Breast epithelium (tissue), 4 donors: ENCODE results near the gene POTEM. TPM values are rescaled to one million over a fixed set of nuclear protein-coding genes. Genes with fewer than 3 reads are reported as not detected.
"Not testable (repeated sequence)": the region's sequence is repeated elsewhere in the genome, so short reads cannot be mapped to it uniquely, and the experiment has no call there.

ENCODE experiments used
- DNase-seq, 2 donors: peaks; one replicate each; pipeline ENCODE4 v3.0.0-alpha.2; 2019; ENCODE audit warnings: low spot score in 2 of 2
- H3K27ac ChIP-seq, 2 donors: fragments of 200-600 bp; sonication (generic) in 1 of 2; one replicate each; pipeline ENCODE4 v1.5.1; 2016 to 2019; ENCODE audit warnings: mild to moderate bottlenecking in 1 of 2
- H3K27me3 ChIP-seq, 2 donors: fragments of 200-600 bp; sonication (generic) in 1 of 2; one replicate each; pipeline versions ENCODE4 v1.5.1 to v1.6.0; 2017 to 2019; ENCODE audit warnings: control low read depth in 1 of 2, mild to moderate bottlenecking in 1 of 2
- H3K36me3 ChIP-seq: fragments of 200-600 bp; one replicate; pipeline ENCODE4 v1.5.1; 2019
- H3K4me1 ChIP-seq, 2 donors: fragments of 200-600 bp; sonication (generic); one replicate each; pipeline ENCODE4 v1.5.1; 2016 to 2019; ENCODE audit warnings: control low read depth in 1 of 2
- H3K4me3 ChIP-seq, 3 donors: fragments of 200-600 bp; sonication (generic); 1 replicate in 2 of 3; 2 replicates in 1 of 3; pipeline ENCODE4 v1.5.1; 2016 to 2019; ENCODE audit warnings: mild to moderate bottlenecking in 3 of 3, moderate library complexity in 2 of 3
- H3K9me3 ChIP-seq, 2 donors: fragments of 200-600 bp; sonication (generic) in 1 of 2; one replicate each; pipeline ENCODE4 v1.5.1; 2016 to 2019; ENCODE audit warnings: control low read depth in 1 of 2
- intact Hi-C: fragments of 100-400 bp; cut with DNase I; formaldehyde crosslinking; loops from one replicate; pipeline ENCODE4 v1.15.1; 2023; ENCODE audit warnings: low total_unique reads
- total RNA-seq, 3 donors: library from RNA; depleted of rRNA; stranded (reverse); fragments of >200 nt; gene quantifications; one replicate each; pipeline ENCODE4 v1.1.0, GENCODE V29; 2016

Gene POTEM
- total RNA-seq, result not detected

DNA sequence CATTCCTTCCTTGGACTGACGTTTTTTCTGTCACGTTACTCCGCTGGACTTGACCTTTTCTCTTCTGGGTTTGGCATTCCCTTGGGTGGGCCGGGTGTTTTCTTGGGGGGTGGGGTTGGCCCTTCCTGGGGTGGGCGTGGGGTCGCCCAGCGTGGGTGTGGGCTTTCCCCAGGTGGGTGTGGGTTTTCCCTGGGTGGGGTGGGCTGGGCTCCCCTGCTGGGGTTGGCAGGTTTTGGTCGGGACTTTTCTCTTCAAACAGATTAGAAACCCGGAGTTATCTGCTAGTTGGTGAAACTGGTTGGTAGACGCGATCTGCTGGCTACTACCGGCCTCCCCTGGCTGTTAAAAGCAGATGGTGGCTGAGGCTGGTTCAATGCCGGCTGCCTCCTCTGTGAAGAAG, at the start of gene POTEM:
TSS of gene POTEM (plus strand) at position 301 of the 400 bp plus-strand sequence. CDS start at position 353, 52 bp downstream.
- intact Hi-C loops, H3K4me1 ChIP-seq, DNase-seq, H3K36me3 ChIP-seq, H3K4me3 ChIP-seq, H3K9me3 ChIP-seq, H3K27ac ChIP-seq, H3K27me3 ChIP-seq: not testable (repeated sequence)

DNA sequence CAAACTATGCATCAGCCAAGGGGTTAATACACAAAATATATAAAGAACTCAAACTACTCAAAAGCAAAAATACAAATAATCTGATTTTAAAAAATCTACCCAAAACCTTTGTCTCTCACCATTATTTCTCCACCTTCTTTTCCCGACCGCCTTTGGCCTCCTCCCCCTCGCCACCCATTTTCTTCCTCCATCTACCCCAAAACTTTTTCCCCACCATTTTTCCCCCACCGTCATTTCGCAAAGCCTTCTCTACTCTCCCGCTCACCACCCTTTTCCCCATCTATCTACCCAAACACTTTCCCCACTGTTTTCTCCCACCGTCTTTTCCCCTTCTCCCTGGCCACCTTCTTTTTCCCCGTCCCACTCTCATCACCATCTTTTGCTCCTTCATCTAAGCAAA, 48.9 kb upstream of the POTEM start:
- H3K27ac ChIP-seq, H3K27me3 ChIP-seq, H3K36me3 ChIP-seq, DNase-seq, intact Hi-C loops, H3K9me3 ChIP-seq, H3K4me3 ChIP-seq, H3K4me1 ChIP-seq: not testable (repeated sequence)

DNA sequence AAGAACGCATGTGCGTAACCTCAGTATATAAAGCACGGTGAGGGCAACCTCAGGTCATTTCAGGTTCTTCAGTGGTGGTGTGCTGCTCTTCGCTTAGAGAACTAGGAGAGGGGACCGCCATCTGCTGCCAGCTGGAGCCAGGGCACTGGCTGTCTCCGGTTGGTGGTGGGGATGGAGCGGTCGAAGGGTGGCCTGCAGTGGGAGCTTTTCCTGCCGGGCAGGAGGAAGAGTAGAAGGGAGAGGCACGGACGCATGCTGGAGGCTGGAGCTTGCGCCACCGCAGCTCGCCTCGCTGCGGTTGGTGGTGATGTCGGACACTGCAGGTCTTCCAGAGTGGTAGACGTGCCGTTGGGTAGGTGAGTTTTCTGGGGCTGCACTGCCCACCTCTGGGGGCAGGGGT, 47.2 kb upstream of the POTEM start:
- H3K4me3 ChIP-seq, H3K27ac ChIP-seq, H3K27me3 ChIP-seq, H3K4me1 ChIP-seq, H3K9me3 ChIP-seq, intact Hi-C loops, DNase-seq, H3K36me3 ChIP-seq: not testable (repeated sequence)

DNA sequence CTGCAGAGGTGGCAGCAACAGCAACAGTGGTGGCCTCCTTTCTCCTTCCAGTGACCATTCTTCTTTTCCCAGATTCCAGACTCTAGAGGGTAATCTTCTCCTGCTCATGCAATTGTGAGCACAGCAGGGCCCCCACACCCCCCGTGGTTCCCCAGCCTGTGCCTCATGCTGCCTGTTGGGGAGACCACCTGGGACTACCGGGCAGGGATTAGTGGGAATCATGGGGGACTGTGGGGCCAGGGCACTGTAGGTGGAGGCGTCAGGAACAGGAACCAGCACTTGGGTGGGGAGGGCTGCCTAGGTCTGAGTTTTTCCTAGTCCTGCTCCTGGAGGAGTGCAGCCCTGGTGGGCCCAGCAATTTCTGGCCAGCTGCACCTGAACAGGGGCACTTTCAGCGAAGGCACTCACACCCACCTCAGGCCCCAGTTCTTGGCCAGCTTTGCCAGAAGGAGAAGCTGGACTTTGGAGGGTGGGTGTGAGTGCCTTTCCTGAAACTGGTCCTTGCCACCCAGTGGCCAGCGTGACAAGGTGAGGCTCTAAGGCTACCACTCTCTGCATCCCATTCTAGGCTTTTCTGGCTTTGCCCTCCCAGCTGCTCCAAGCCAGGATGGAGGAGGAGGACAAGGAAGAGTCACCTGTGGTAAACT, 46.1 kb upstream of the POTEM start:
- H3K36me3 ChIP-seq, H3K4me1 ChIP-seq, intact Hi-C loops, H3K9me3 ChIP-seq, H3K4me3 ChIP-seq, H3K27me3 ChIP-seq, H3K27ac ChIP-seq, DNase-seq: not testable (repeated sequence)

DNA sequence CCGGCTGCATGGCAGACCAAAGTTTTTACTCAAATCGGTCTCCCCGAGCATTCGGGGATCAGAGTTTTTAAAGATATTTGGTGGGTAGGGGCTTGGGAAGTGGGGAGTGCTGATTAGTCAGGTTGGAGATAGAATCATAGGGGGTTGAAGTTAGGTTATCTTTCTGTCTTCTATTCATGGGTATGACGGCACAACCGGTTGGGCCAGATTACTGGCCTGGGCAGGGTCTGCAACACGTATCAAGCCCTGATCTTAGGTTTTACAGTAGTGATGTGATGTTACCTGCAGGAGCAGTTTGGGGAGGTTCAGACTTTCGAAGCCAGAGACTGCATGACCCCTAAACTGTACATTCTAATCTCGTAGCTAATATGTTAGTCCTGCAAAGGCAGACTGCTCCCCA, 30.4 kb upstream of the POTEM start:
- H3K36me3 ChIP-seq, H3K27ac ChIP-seq, DNase-seq, intact Hi-C loops, H3K27me3 ChIP-seq, H3K9me3 ChIP-seq, H3K4me3 ChIP-seq, H3K4me1 ChIP-seq: not testable (repeated sequence)

DNA sequence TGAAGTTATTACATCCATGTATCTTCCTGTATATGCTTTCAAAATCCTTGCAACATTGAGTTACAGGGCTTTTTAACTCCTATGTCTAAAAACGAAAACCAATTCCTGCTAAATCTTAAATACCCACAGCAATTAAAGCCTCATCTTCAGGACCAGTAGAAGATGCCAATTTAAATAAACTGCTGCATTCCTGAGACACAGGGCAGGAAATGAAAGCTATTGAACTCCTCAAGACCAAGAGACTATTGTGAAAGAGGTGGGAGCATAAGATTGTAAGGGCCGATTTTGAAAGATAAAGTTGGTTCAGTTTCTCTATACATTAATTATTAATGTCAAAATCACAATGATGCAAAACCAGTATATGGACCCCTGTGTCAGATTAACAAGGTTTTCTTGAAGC, 28.5 kb upstream of the POTEM start:
- H3K4me3 ChIP-seq, DNase-seq, H3K9me3 ChIP-seq, H3K27ac ChIP-seq, H3K27me3 ChIP-seq, intact Hi-C loops, H3K4me1 ChIP-seq, H3K36me3 ChIP-seq: not testable (repeated sequence)

DNA sequence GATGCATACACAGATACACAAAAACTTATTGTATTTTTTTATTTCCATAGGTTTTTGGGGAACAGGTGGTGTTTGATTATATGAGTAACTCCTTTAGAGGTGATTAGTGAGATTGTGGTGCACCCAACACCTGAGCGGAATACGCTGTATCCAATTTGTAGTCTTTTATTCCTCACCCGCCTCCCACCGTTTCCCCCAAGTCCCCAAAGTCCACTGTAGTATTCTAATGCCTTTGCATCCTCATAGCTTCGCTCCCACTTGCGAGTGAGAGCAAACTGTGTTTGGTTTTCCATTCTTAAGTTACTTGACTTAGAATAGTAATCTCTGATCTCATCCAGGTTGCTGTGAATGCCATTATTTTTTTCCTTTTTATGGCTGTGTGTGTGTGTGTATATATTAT, 17.3 kb upstream of the POTEM start:
- H3K4me3 ChIP-seq, intact Hi-C loops, H3K27ac ChIP-seq, H3K27me3 ChIP-seq, DNase-seq, H3K9me3 ChIP-seq, H3K4me1 ChIP-seq, H3K36me3 ChIP-seq: not testable (repeated sequence)

DNA sequence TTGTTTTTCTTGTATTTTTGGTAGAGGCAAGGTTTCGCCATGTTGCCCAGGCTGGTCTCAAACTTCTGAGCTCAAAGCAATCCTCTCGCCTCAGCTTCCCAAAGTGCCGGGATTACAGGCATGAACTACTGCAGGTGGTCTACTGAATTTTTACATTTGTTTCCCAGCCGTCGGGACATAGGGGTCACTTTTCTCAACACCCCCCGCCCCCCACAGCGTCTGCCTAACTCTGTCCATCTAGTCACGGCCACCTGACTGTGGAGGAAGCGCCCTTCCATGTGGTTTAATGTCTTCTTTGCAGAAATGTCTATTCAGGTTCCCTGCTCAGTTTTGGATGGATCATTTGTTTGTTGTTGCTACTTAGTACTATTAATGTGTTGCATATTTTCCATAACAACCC, 14.1 kb upstream of the POTEM start:
- H3K9me3 ChIP-seq, H3K27ac ChIP-seq, intact Hi-C loops, DNase-seq, H3K4me1 ChIP-seq, H3K27me3 ChIP-seq, H3K36me3 ChIP-seq, H3K4me3 ChIP-seq: not testable (repeated sequence)

DNA sequence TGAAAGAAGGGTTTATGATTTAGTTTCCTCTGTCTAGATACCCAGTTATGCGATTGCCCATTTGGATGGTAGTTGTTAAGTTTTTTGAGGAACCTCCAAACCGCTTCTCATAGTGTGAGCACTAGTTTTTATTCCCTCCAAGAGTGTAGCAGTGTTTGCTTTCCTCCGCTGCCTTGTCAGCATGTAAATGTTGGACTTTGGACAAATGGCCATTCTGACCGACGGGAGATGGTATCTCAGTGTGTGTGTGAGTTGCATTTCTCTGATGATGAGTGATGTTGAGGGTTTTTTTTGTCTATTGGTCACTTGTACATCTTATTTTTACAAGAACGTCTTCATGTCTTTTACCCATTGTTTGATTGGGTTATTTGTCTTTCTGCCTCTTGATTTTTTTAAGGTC, 11.4 kb upstream of the POTEM start:
- H3K27me3 ChIP-seq, H3K36me3 ChIP-seq, DNase-seq, H3K4me3 ChIP-seq, H3K9me3 ChIP-seq, H3K27ac ChIP-seq, intact Hi-C loops, H3K4me1 ChIP-seq: not testable (repeated sequence)

DNA sequence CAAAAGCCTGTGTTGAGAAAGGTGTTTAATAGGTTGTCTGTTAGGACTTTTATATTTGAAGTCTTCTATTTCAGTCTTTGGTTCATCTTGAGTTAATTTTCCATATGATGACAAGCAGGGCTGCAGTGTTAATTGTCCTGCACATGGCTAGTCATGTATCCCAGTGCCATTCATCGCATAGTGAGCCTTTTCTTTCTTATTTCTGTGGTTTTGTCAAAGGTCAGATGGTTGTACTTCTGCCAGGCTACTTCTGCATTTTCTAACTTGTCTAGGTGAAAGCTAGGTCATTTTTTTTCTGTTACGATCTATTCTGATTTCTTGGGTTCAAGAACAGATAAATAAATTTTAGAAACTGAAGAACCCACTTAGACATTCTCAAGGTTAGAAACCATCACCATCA, 5.7 kb upstream of the POTEM start:
- H3K9me3 ChIP-seq, H3K4me3 ChIP-seq, H3K36me3 ChIP-seq, H3K27me3 ChIP-seq, H3K27ac ChIP-seq, H3K4me1 ChIP-seq, DNase-seq, intact Hi-C loops: not testable (repeated sequence)

DNA sequence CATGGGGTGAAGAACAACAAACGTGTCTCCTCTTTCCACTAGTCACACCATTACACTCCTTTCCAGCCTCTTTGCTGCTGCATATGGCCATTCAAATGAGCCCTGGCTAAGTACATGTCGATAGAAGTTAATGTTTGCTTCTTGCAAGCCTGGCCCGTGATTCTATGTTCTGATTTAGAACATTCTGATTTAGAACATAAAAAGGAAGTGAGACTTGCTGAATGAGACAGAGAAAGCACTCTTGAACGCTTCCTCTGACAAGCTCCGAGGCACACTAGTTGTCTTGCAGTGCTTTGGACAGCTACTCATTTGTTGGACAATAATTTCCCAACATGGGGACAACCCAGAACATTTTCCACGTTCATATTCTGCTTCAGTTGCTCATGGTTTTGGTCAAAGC, 5.1 kb upstream of the POTEM start:
- DNase-seq, H3K4me3 ChIP-seq, H3K9me3 ChIP-seq, H3K4me1 ChIP-seq, H3K27ac ChIP-seq, H3K27me3 ChIP-seq, intact Hi-C loops, H3K36me3 ChIP-seq: not testable (repeated sequence)

DNA sequence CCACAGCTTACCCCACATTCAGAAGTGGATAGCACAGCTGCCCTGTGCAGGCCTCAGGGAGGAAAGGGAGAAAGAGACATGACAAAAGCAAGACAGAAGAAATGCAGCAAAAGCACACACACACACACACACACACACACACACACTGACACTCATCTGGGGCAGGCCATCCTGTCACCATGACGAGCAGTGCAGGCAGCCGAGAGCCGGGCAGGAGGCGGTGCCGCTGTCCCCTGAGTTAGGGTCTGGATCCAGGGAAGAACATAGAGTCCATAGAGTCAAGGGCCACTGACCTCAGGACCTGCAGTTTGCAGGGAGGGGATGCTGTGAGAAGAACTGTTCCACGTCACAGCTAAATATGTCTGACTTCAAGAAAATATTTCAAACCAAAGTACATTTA, 4.0 kb upstream of the POTEM start:
- H3K4me1 ChIP-seq, H3K9me3 ChIP-seq, DNase-seq, H3K36me3 ChIP-seq, H3K4me3 ChIP-seq, H3K27ac ChIP-seq, intact Hi-C loops, H3K27me3 ChIP-seq: not testable (repeated sequence)

DNA sequence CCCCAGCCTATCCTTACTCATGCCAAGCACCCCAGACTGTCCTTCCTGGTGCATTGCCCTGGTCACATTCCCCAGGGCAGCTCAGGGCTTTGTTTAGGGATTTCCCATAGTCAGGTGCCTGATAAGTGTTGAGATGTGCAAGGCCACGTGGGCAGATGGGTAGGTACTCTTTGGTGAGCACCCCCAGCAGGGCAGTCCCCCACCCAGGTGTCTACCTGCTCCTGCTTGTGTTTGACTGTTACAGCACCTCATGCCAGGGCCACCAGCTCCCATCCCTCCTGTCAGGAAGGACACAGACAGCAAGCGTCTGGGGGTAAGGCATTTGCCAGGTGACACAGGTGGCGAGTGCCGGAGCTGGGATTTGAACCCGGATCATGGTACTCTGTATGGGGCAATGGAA, 2.4 kb upstream of the POTEM start:
- H3K27me3 ChIP-seq, H3K4me1 ChIP-seq, H3K9me3 ChIP-seq, DNase-seq, H3K36me3 ChIP-seq, H3K4me3 ChIP-seq, intact Hi-C loops, H3K27ac ChIP-seq: not testable (repeated sequence)

DNA sequence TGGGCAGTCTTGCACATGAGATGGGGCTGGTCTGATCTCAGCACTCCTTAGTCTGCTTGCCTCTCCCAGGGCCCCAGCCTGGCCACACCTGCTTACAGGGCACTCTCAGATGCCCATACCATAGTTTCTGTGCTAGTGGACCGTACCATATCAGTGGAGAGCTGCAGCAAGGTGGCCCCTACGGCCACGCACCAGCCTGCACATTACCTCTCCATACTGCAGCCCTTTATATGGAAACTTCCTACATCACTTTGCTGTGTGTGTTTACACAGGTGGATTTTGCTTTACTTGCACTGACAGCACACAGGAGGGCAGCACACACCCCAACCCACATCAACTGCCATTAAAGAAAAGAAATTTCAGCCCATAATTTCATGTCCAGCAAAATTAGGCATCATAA, 35.3 kb downstream of the POTEM start:
- H3K27me3 ChIP-seq, H3K4me1 ChIP-seq, DNase-seq, H3K36me3 ChIP-seq, H3K27ac ChIP-seq, H3K4me3 ChIP-seq, H3K9me3 ChIP-seq, intact Hi-C loops: not testable (repeated sequence)
